Neuron (in vitro differentiated cells): ENCODE measurements around the gene CMKLR1.

Experiments used
- H2AFZ ChIP-seq: one replicate; pipeline ENCODE4 v1.6.1; 2013; ENCODE audit warnings: low read depth, mild to moderate bottlenecking, inconsistent platforms, low read length, moderate library complexity
- H3K27me3 ChIP-seq: one replicate; pipeline ENCODE4 v1.6.1; 2013; ENCODE audit warnings: low read length; ENCODE audit not compliant: insufficient read depth
- H3K36me3 ChIP-seq: one replicate; pipeline ENCODE4 v1.6.1; 2013; ENCODE audit warnings: low read length; ENCODE audit not compliant: insufficient read depth
- H3K4me1 ChIP-seq: one replicate; pipeline ENCODE4 v1.6.1; 2013; ENCODE audit warnings: low read length; ENCODE audit not compliant: insufficient read depth
- H3K4me3 ChIP-seq: 2 replicates; pipeline ENCODE4 v1.5.1; 2013; ENCODE audit warnings: mild to moderate bottlenecking, low read length, moderate library complexity
- H3K9me3 ChIP-seq: one replicate; pipeline ENCODE4 v1.6.1; 2013; ENCODE audit warnings: low read length

The CMKLR1 gene

GRCh38 chr12:108265505-108265904, 73.6 kb downstream of the CMKLR1 start:
- no peaks in the 10 kb centered on the region for H3K9me3 ChIP-seq
- H3K36me3 ChIP-seq, result no peaks in the 10 kb centered on the region
- no peaks in the 10 kb centered on the region for H3K27me3 ChIP-seq
- H3K4me3 ChIP-seq, result no peak overlapping the region
- H2AFZ ChIP-seq, result no peak overlapping the region
- H3K4me1 ChIP-seq, result no peaks in the 10 kb centered on the region

GRCh38 chr12:108260969-108261368, 78.1 kb downstream of the CMKLR1 start:
- H2AFZ ChIP-seq, result no peak overlapping the region
- H3K4me3 ChIP-seq, result no peak overlapping the region
- H3K4me1 ChIP-seq, result peaks cover 7% of the 10 kb centered on the region
- no peaks in the 10 kb centered on the region for H3K36me3 ChIP-seq
- H3K27me3 ChIP-seq, result no peaks in the 10 kb centered on the region
- no peaks in the 10 kb centered on the region for H3K9me3 ChIP-seq

- Histone ChIP-seq H3K9me3 (no peaks in the 10 kb centered on the region), H2AFZ (no peak overlapping the region), H3K4me3 (no peak overlapping the region), H3K4me1 (peaks cover 10% of the 10 kb centered on the region), H3K36me3 (no peaks in the 10 kb centered on the region), H3K27me3 (no peaks in the 10 kb centered on the region)
Observed at GRCh38 chr12:108260039-108260438, 79.1 kb downstream of the CMKLR1 start.

- Histone ChIP-seq H3K4me3 (no peak overlapping the region), H2AFZ (no peak overlapping the region), H3K4me1 (peaks cover 33% of the 10 kb centered on the region)
Observed at GRCh38 chr12:108257610-108258106, 81.5 kb downstream of the CMKLR1 start.

GRCh38 chr12:108257004-108257403, 82.1 kb downstream of the CMKLR1 start:
- H3K4me1 ChIP-seq, result peaks cover 38% of the 10 kb centered on the region
- no peak overlapping the region for H2AFZ ChIP-seq
- no peaks in the 10 kb centered on the region for H3K27me3 ChIP-seq
- no peaks in the 10 kb centered on the region for H3K36me3 ChIP-seq
- H3K9me3 ChIP-seq, result no peaks in the 10 kb centered on the region
- H3K4me3 ChIP-seq, result no peak overlapping the region

More at GRCh38 chr12:108257610-108258106, 81.5 kb downstream of the CMKLR1 start:
- Histone ChIP-seq H3K36me3 (no peaks in the 10 kb centered on the region), H3K27me3 (no peaks in the 10 kb centered on the region), H3K9me3 (no peaks in the 10 kb centered on the region)

- no peaks in the 10 kb centered on the region for H3K27me3 ChIP-seq
- no peaks in the 10 kb centered on the region for H3K9me3 ChIP-seq
- no peak overlapping the region for H3K4me3 ChIP-seq
- no peaks in the 10 kb centered on the region for H3K36me3 ChIP-seq
- H2AFZ ChIP-seq, result no peak overlapping the region
- H3K4me1 ChIP-seq, result peaks cover 38% of the 10 kb centered on the region
Observed at GRCh38 chr12:108255252-108255602, 83.9 kb downstream of the CMKLR1 start.

- Histone ChIP-seq H3K4me1 (peaks cover 38% of the 10 kb centered on the region), H2AFZ (no peak overlapping the region), H3K9me3 (no peaks in the 10 kb centered on the region), H3K4me3 (no peak overlapping the region), H3K36me3 (no peaks in the 10 kb centered on the region), H3K27me3 (no peaks in the 10 kb centered on the region)
Observed at GRCh38 chr12:108254517-108255251, 84.4 kb downstream of the CMKLR1 start.

GRCh38 chr12:108254030-108254429, 85.1 kb downstream of the CMKLR1 start:
- H2AFZ ChIP-seq, result no peak overlapping the region
- H3K4me1 ChIP-seq, result peaks cover 38% of the 10 kb centered on the region
- H3K9me3 ChIP-seq, result no peaks in the 10 kb centered on the region
- no peaks in the 10 kb centered on the region for H3K27me3 ChIP-seq
- H3K36me3 ChIP-seq, result no peaks in the 10 kb centered on the region
- H3K4me3 ChIP-seq, result no peak overlapping the region

- no peaks in the 10 kb centered on the region for H3K27me3 ChIP-seq
- no peaks in the 10 kb centered on the region for H3K9me3 ChIP-seq
- no peaks in the 10 kb centered on the region for H3K36me3 ChIP-seq
- H3K4me1 ChIP-seq, result peaks cover 38% of the 10 kb centered on the region
- peak overlapping the region; percentile 41 for H2AFZ ChIP-seq
- H3K4me3 ChIP-seq, result no peak overlapping the region
Observed at GRCh38 chr12:108253540-108253939, 85.6 kb downstream of the CMKLR1 start.

GRCh38 chr12:108252523-108252922, 86.6 kb downstream of the CMKLR1 start:
- no peaks in the 10 kb centered on the region for H3K27me3 ChIP-seq
- no peaks in the 10 kb centered on the region for H3K9me3 ChIP-seq
- H3K36me3 ChIP-seq, result no peaks in the 10 kb centered on the region
- H3K4me3 ChIP-seq, result no peak overlapping the region
- H3K4me1 ChIP-seq, result peaks cover 38% of the 10 kb centered on the region
- H2AFZ ChIP-seq, result no peak overlapping the region

- Histone ChIP-seq H3K27me3 (no peaks in the 10 kb centered on the region), H3K4me1 (peaks cover 8% of the 10 kb centered on the region), H3K4me3 (no peak overlapping the region), H3K9me3 (no peaks in the 10 kb centered on the region), H2AFZ (no peak overlapping the region), H3K36me3 (no peaks in the 10 kb centered on the region)
Observed at GRCh38 chr12:108248011-108248410, 91.1 kb downstream of the CMKLR1 start.

GRCh38 chr12:108247130-108247529, 92.0 kb downstream of the CMKLR1 start:
- Histone ChIP-seq H3K9me3 (no peaks in the 10 kb centered on the region), H3K36me3 (no peaks in the 10 kb centered on the region), H3K4me1 (no peaks in the 10 kb centered on the region), H2AFZ (no peak overlapping the region), H3K27me3 (no peaks in the 10 kb centered on the region), H3K4me3 (no peak overlapping the region)

- Histone ChIP-seq H2AFZ (no peak overlapping the region), H3K4me1 (no peaks in the 10 kb centered on the region), H3K27me3 (no peaks in the 10 kb centered on the region), H3K9me3 (peaks cover 2% of the 10 kb centered on the region), H3K36me3 (no peaks in the 10 kb centered on the region), H3K4me3 (no peak overlapping the region)
Observed at GRCh38 chr12:108241986-108242703, 97.0 kb downstream of the CMKLR1 start.
